HG03045 (cell line): ENCODE results near the gene TBC1D16.
"Not testable (repeated sequence)": the region's sequence is repeated elsewhere in the genome, so short reads cannot be mapped to it uniquely, and the experiment has no call there.

Experiments
- ATAC-seq: cut with Tn5 transposase; IDR thresholded peaks from one replicate; pipeline ENCODE4 v1.9.1; 2021; ENCODE audit warnings: mild to moderate bottlenecking, moderate library complexity; ENCODE audit not compliant: unreplicated experiment

The TBC1D16 gene

GRCh38 chr17:79977708-79978547 lies 57.7 kb downstream of the TBC1D16 start:
- no peak for ATAC-seq

GRCh38 chr17:79977161-79977631 lies 58.5 kb downstream of the TBC1D16 start:
- no peak for ATAC-seq

- no peak for ATAC-seq
These were observed 59.2 kb downstream of the TBC1D16 start for GRCh38 chr17:79976451-79976850.

GRCh38 chr17:79975498-79976134 lies 60.1 kb downstream of the TBC1D16 start:
- no peak for ATAC-seq

GRCh38 chr17:79974566-79975497 lies 60.8 kb downstream of the TBC1D16 start:
- no peak for ATAC-seq

GRCh38 chr17:79971651-79972050 lies 64.0 kb downstream of the TBC1D16 start:
- no peak for ATAC-seq

- no peak for ATAC-seq
These were observed 65.0 kb downstream of the TBC1D16 start for GRCh38 chr17:79970576-79971068.

GRCh38 chr17:79969906-79970305 lies 65.8 kb downstream of the TBC1D16 start:
- ATAC-seq, result no peak

GRCh38 chr17:79968116-79968515 lies 67.6 kb downstream of the TBC1D16 start:
- no peak for ATAC-seq

GRCh38 chr17:79966681-79967080 lies 69.0 kb downstream of the TBC1D16 start:
- ATAC-seq, result no peak

- ATAC-seq, result no peak
These were observed 69.9 kb downstream of the TBC1D16 start for GRCh38 chr17:79965806-79966205.

- not testable (repeated sequence) for ATAC-seq
These were observed 73.2 kb downstream of the TBC1D16 start for GRCh38 chr17:79962467-79962866.

GRCh38 chr17:79961567-79961966 lies 74.1 kb downstream of the TBC1D16 start:
- ATAC-seq, result not testable (repeated sequence)

- no peak for ATAC-seq
These were observed 74.7 kb downstream of the TBC1D16 start for GRCh38 chr17:79960788-79961522.

- no peak for ATAC-seq
These were observed 76.6 kb downstream of the TBC1D16 start for GRCh38 chr17:79959042-79959441.

GRCh38 chr17:79956853-79957252 lies 78.8 kb downstream of the TBC1D16 start:
- no peak for ATAC-seq

GRCh38 chr17:79956441-79956735 lies 79.3 kb downstream of the TBC1D16 start:
- not testable (repeated sequence) for ATAC-seq

- no peak for ATAC-seq
These were observed 79.8 kb downstream of the TBC1D16 start for GRCh38 chr17:79955691-79956440.

- no peak for ATAC-seq
These were observed 80.5 kb downstream of the TBC1D16 start for GRCh38 chr17:79955167-79955549.
